GM11168 (cell line): ENCODE measurements around the gene COL4A2.

Experiments
- in situ Hi-C: fragments of 300-500 bp; cut with MboI; formaldehyde crosslinking; loops from one replicate; pipeline ENCODE4 v1.12.0; 2022; ENCODE audit warnings: low sequenced_read_pairs; ENCODE audit not compliant: unreplicated experiment

Gene COL4A2

GRCh38 chr13:110306960-110307766 is at the start of gene COL4A2, which contains the start of gene COL4A1:
Gene COL4A2, plus strand, starts transcription at chr13:110307284. Its CDS starts 620 bp downstream, at chr13:110307904.
Gene COL4A1, minus strand, starts transcription at chr13:110307157. Its CDS starts 130 bp downstream, at chr13:110307027.
- in situ Hi-C loops = no loop called here

GRCh38 chr13:110257408-110257807 is 49.7 kb upstream of the COL4A2 start:
- in situ Hi-C loops = no loop called here

- in situ Hi-C loops = no loop called here
These were observed 48.0 kb upstream of the COL4A2 start for GRCh38 chr13:110258876-110259631.

GRCh38 chr13:110259651-110260050 is 47.4 kb upstream of the COL4A2 start:
- in situ Hi-C loops = no loop called here

- in situ Hi-C loops = no loop called here
These were observed 45.7 kb upstream of the COL4A2 start for GRCh38 chr13:110261166-110262081.

- in situ Hi-C loops = no loop called here
These were observed 45.0 kb upstream of the COL4A2 start for GRCh38 chr13:110262082-110262436.

- in situ Hi-C loops = no loop called here
These were observed 44.4 kb upstream of the COL4A2 start for GRCh38 chr13:110262508-110263291.

GRCh38 chr13:110263404-110263803 is 43.7 kb upstream of the COL4A2 start:
- in situ Hi-C loops = no loop called here

- in situ Hi-C loops = no loop called here
These were observed 43.2 kb upstream of the COL4A2 start for GRCh38 chr13:110263888-110264287.

- in situ Hi-C loops = no loop called here
These were observed 42.3 kb upstream of the COL4A2 start for GRCh38 chr13:110264685-110265275.

- in situ Hi-C loops = no loop called here
These were observed 41.8 kb upstream of the COL4A2 start for GRCh38 chr13:110265341-110265681.

- in situ Hi-C loops = no loop called here
These were observed 41.2 kb upstream of the COL4A2 start for GRCh38 chr13:110265682-110266430.

GRCh38 chr13:110266431-110266809 is 40.7 kb upstream of the COL4A2 start:
- in situ Hi-C loops = no loop called here

GRCh38 chr13:110266983-110267382 is 40.1 kb upstream of the COL4A2 start:
- in situ Hi-C loops = no loop called here

GRCh38 chr13:110268061-110268460 is 39.0 kb upstream of the COL4A2 start:
- in situ Hi-C loops = no loop called here

- in situ Hi-C loops = no loop called here
These were observed 38.4 kb upstream of the COL4A2 start for GRCh38 chr13:110268576-110269185.

- in situ Hi-C loops = no loop called here
These were observed 37.4 kb upstream of the COL4A2 start for GRCh38 chr13:110269509-110270185.

GRCh38 chr13:110270507-110270906 is 36.6 kb upstream of the COL4A2 start:
- in situ Hi-C loops = no loop called here
